Right atrium auricular region (tissue), 2 donors: ENCODE results near the gene PTPRD. TPM values are rescaled to one million over a fixed set of nuclear protein-coding genes. Genes with fewer than 3 reads are reported as not detected.

Experiments used
- DNase-seq: peaks from one replicate; pipeline ENCODE4 v3.0.0-alpha.2; 2019; ENCODE audit warnings: low spot score
- H3K27ac ChIP-seq, 2 donors: fragments of 200-600 bp; sonication (generic); 1 replicate in 1 of 2; 2 replicates in 1 of 2; pipeline ENCODE4 v1.5.1; 2016 to 2019
- H3K27me3 ChIP-seq, 2 donors: fragments of 200-600 bp; sonication (generic); one replicate each; pipeline versions ENCODE4 v1.5.1 to v1.6.0; 2017 to 2019
- H3K36me3 ChIP-seq: fragments of 200-600 bp; sonication (generic); one replicate; pipeline ENCODE4 v1.5.1; 2016
- H3K4me1 ChIP-seq, 2 donors: fragments of 200-600 bp; sonication (generic); one replicate each; pipeline versions ENCODE4 v1.5.1 to v1.6.0; 2017 to 2019
- H3K4me3 ChIP-seq, 2 donors: fragments of 200-600 bp; sonication (generic); 1 replicate in 1 of 2; 2 replicates in 1 of 2; pipeline ENCODE4 v1.5.1; 2017 to 2019; ENCODE audit warnings: mild to moderate bottlenecking in 1 of 2, moderate library complexity in 1 of 2
- H3K9me3 ChIP-seq, 2 donors: fragments of 200-600 bp; sonication (generic); one replicate each; pipeline ENCODE4 v1.5.1; 2019
- CTCF ChIP-seq, 2 donors: fragments of 200-600 bp; sonication (generic); IDR thresholded peaks; one replicate each; pipeline ENCODE4 v1.5.1; 2019; ENCODE audit warnings: antibody characterized with exemption in 2 of 2
- total RNA-seq, 2 donors: library from RNA; depleted of rRNA; stranded (reverse); fragments of >200 nt; gene quantifications; one replicate each; pipeline ENCODE4 v1.1.0, GENCODE V29; 2016

The PTPRD gene
- total RNA-seq, 2 donors from 2014 or later, result 5.5 to 6.6 TPM

- no peak for DNase-seq
- Histone ChIP-seq H3K27me3 (no peaks in the 10 kb centered on the region), H3K9me3 (no peaks in the 10 kb centered on the region), H3K27ac (no peak overlapping the region), H3K4me1 (no peaks in the 10 kb centered on the region), H3K36me3 (no peaks in the 10 kb centered on the region), H3K4me3 (no peak overlapping the region)
- TF ChIP-seq CTCF (IDR thresholded peaks at IDR 0.05), result no peak
These were observed 792.9 kb downstream of the PTPRD start for GRCh38 chr9:9819886-9820285.

- TF ChIP-seq CTCF (IDR thresholded peaks at IDR 0.05), result no peak
- no peaks in the 10 kb centered on the region for H3K27me3 ChIP-seq
These were observed 795.6 kb downstream of the PTPRD start for GRCh38 chr9:9817176-9817575.

GRCh38 chr9:9804109-9804508 lies 808.7 kb downstream of the PTPRD start:
- no peak overlapping the region for H3K4me3 ChIP-seq
- no peaks in the 10 kb centered on the region for H3K4me1 ChIP-seq
- DNase-seq, result no peak
- H3K9me3 ChIP-seq, result no peaks in the 10 kb centered on the region
- H3K27me3 ChIP-seq, result no peaks in the 10 kb centered on the region
- no peaks in the 10 kb centered on the region for H3K36me3 ChIP-seq
- no peak for TF ChIP-seq CTCF (IDR thresholded peaks at IDR 0.05)
- H3K27ac ChIP-seq, result no peak overlapping the region

More at GRCh38 chr9:9817176-9817575, 795.6 kb downstream of the PTPRD start:
- no peak overlapping the region for H3K4me3 ChIP-seq
- H3K9me3 ChIP-seq, result no peaks in the 10 kb centered on the region
- H3K36me3 ChIP-seq, result no peaks in the 10 kb centered on the region
- no peak for DNase-seq
- H3K4me1 ChIP-seq, result no peaks in the 10 kb centered on the region
- H3K27ac ChIP-seq, result no peak overlapping the region

GRCh38 chr9:9799287-9799686 lies 813.5 kb downstream of the PTPRD start:
- H3K4me1 ChIP-seq, result no peaks in the 10 kb centered on the region
- no peak for DNase-seq

GRCh38 chr9:9792144-9792857 lies 820.5 kb downstream of the PTPRD start:
- H3K4me1 ChIP-seq, result no peaks in the 10 kb centered on the region
- no peak overlapping the region for H3K27ac ChIP-seq
- no peaks in the 10 kb centered on the region for H3K27me3 ChIP-seq
- H3K9me3 ChIP-seq, result no peaks in the 10 kb centered on the region
- no peak for DNase-seq
- no peak for TF ChIP-seq CTCF (IDR thresholded peaks at IDR 0.05)
- H3K4me3 ChIP-seq, result no peak overlapping the region
- no peaks in the 10 kb centered on the region for H3K36me3 ChIP-seq

More at GRCh38 chr9:9799287-9799686, 813.5 kb downstream of the PTPRD start:
- Histone ChIP-seq H3K36me3 (no peaks in the 10 kb centered on the region), H3K9me3 (no peaks in the 10 kb centered on the region), H3K4me3 (no peak overlapping the region), H3K27ac (no peak overlapping the region), H3K27me3 (no peaks in the 10 kb centered on the region)
- TF ChIP-seq CTCF (IDR thresholded peaks at IDR 0.05), result no peak

GRCh38 chr9:9791611-9792010 lies 821.2 kb downstream of the PTPRD start:
- Histone ChIP-seq H3K9me3 (no peaks in the 10 kb centered on the region), H3K36me3 (no peaks in the 10 kb centered on the region)

More at GRCh38 chr9:9791611-9792010, 821.2 kb downstream of the PTPRD start:
- H3K4me1 ChIP-seq, result no peaks in the 10 kb centered on the region
- DNase-seq, result no peak
- no peak overlapping the region for H3K27ac ChIP-seq
- no peak overlapping the region for H3K4me3 ChIP-seq
- H3K27me3 ChIP-seq, result no peaks in the 10 kb centered on the region
- peak in 1 of 2 donors; percentile 23 for TF ChIP-seq CTCF (IDR thresholded peaks at IDR 0.05)
